Activated B cell treated with CpG ODN at 0.5 μM for 24 hours (primary cell): Measurements from ENCODE around the gene TMEM41A. TPM values are rescaled to one million over a fixed set of nuclear protein-coding genes. Genes with fewer than 3 reads are reported as not detected.

Source experiments
- ATAC-seq: fragments of 200-7000 bp; cut with Tn5 transposase; one replicate; pipeline ENCODE4 v1.10.0; 2021; ENCODE audit warnings: low read depth, mild to moderate bottlenecking, moderate library complexity
- CTCF ChIA-PET: fragments of 350-600 bp; sonication (Branson Sonifier 250); formaldehyde crosslinking; loops from one replicate; lab custom pipeline; 2021; ENCODE audit warnings: antibody characterized with exemption; lab: Charles Lee
- POLR2A ChIA-PET: fragments of 350-600 bp; sonication (Branson Sonifier 250); formaldehyde crosslinking; loops from one replicate; lab custom pipeline; 2021; ENCODE audit warnings: antibody characterized with exemption; lab: Charles Lee
- DNase-seq: peaks from one replicate; pipeline ENCODE4 v3.0.0; 2022
- H3K27ac Mint-ChIP-seq: one replicate; pipeline ENCODE4 v1.8.0; 2020; ENCODE audit warnings: mixed read lengths
- H3K27me3 Mint-ChIP-seq: one replicate; pipeline ENCODE4 v1.8.0; 2021; ENCODE audit warnings: mixed read lengths
- H3K36me3 Mint-ChIP-seq: one replicate; pipeline ENCODE4 v1.8.0; 2021; ENCODE audit warnings: low read depth, mixed read lengths
- H3K4me1 Mint-ChIP-seq: one replicate; pipeline ENCODE4 v1.8.0; 2021; ENCODE audit warnings: mixed read lengths
- H3K4me3 Mint-ChIP-seq: one replicate; pipeline ENCODE4 v1.8.0; 2020; ENCODE audit warnings: mild to moderate bottlenecking, mixed read lengths
- H3K9me3 Mint-ChIP-seq: one replicate; pipeline ENCODE4 v1.8.0; 2020; ENCODE audit warnings: mixed read lengths
- intact Hi-C: fragments of 100-400 bp; cut with micrococcal nuclease; formaldehyde crosslinking; loops from one replicate; pipeline ENCODE4 v1.15.1; 2024
- total RNA-seq: library from RNA; stranded (reverse); gene quantifications from 2 replicates; pipeline ENCODE4 v1.2.3, GENCODE V29; 2022
- TF ChIP-seq, protein P1 (sequence below): fragments of 200-600 bp; IDR thresholded peaks from one replicate; pipeline ENCODE4 v1.8.0; 2022; ENCODE audit warnings: antibody characterized with exemption, mild to moderate bottlenecking

Gene TMEM41A
- total RNA-seq, 1 donor from 2014 or later = 23.3 TPM

DNA sequence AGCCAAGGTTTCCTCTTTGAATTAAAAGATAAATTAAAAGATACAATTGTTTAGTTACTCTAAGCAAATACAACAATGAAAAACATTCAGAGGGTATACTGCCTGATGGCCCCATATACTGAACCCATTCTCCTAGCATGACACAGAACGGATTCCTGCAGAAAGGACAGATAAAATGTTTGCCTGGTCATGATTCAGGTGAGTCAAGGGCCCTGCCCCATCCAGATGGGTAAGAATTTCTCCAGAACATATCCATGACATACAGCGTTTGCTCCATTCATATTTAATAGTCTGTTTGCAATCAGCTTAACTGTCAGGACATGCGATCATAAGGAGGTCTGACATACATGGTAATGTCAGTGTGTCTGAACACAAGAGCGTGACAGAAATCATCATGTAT lies 8.6 kb downstream of the TMEM41A start:
- H3K4me1 Mint-ChIP-seq = no peaks in the 10 kb centered on the region
- intact Hi-C loops = no loop called here
- CTCF ChIA-PET = no interaction called here
- H3K27ac Mint-ChIP-seq = no peak overlapping the region
- H3K36me3 Mint-ChIP-seq = peaks cover 76% of the 10 kb centered on the region
- H3K9me3 Mint-ChIP-seq = no peaks in the 10 kb centered on the region
- ATAC-seq (no peak), DNase-seq (no peak)
- no peak overlapping the region for H3K4me3 Mint-ChIP-seq
- TF ChIP-seq, protein P1, sequence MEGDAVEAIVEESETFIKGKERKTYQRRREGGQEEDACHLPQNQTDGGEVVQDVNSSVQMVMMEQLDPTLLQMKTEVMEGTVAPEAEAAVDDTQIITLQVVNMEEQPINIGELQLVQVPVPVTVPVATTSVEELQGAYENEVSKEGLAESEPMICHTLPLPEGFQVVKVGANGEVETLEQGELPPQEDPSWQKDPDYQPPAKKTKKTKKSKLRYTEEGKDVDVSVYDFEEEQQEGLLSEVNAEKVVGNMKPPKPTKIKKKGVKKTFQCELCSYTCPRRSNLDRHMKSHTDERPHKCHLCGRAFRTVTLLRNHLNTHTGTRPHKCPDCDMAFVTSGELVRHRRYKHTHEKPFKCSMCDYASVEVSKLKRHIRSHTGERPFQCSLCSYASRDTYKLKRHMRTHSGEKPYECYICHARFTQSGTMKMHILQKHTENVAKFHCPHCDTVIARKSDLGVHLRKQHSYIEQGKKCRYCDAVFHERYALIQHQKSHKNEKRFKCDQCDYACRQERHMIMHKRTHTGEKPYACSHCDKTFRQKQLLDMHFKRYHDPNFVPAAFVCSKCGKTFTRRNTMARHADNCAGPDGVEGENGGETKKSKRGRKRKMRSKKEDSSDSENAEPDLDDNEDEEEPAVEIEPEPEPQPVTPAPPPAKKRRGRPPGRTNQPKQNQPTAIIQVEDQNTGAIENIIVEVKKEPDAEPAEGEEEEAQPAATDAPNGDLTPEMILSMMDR = no peak
- POLR2A ChIA-PET = no interaction called here
- no peaks in the 10 kb centered on the region for H3K27me3 Mint-ChIP-seq

DNA sequence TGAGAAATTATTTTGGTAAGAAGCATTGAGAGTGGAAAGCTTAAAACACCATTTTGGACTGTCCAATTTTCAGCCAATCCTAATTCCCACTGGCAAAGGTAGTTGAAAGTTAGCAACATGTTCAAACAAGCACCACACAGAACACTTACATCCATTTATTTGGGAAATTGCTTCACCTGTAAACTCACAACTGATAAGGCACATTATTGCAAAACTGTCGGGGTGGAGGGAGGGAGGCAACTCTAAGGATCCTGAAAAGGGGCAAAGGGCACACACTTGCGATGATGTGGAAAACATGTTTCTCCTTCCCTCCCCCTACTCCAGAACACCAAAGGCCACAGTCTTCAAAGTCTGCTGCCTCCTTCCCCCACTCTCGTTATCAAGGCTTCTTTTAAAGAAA lies 9.4 kb downstream of the TMEM41A start:
- Mint-ChIP-seq H3K36me3 (peaks cover 73% of the 10 kb centered on the region), H3K9me3 (no peaks in the 10 kb centered on the region), H3K27me3 (no peaks in the 10 kb centered on the region), H3K4me3 (no peak overlapping the region), H3K4me1 (no peaks in the 10 kb centered on the region), H3K27ac (no peak overlapping the region)
- TF ChIP-seq, protein P1 = no peak
- POLR2A ChIA-PET = no interaction called here
- intact Hi-C loops = no loop called here
- DNase-seq (no peak), ATAC-seq (no peak)
- CTCF ChIA-PET = no interaction called here

DNA sequence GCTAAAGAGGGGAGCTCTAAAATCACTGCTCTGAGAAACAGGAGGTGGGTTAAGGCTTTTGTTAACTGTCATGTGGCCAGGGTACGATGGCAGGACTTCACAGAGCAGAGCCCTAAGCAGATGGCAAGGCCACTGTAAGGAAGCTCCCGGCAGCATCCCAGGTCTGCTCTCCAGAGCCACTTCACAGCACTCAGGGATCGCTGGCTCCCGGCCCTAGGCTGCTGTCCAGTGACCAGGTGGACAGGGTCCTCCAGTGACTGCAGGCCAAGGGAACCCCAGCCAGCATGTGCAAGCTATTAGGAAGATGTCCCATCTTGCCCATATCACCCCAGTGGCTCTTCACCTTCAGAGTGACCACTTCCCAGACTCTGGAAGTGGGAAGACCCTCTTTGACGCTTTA lies 10.4 kb downstream of the TMEM41A start:
- TF ChIP-seq, protein P1 = no peak
- H3K4me3 Mint-ChIP-seq = no peak overlapping the region
- H3K36me3 Mint-ChIP-seq = peaks cover 64% of the 10 kb centered on the region
- intact Hi-C loops = no loop called here
- DNase-seq (no peak), ATAC-seq (no peak)
- H3K4me1 Mint-ChIP-seq = no peaks in the 10 kb centered on the region
- POLR2A ChIA-PET = no interaction called here
- CTCF ChIA-PET = interaction anchor here (1.0 to 1.1 kb wide), 2 partner anchors 9 to 71 kb away, joined by 3 read pairs; no protein-coding TSS in a partner anchor
- no peaks in the 10 kb centered on the region for H3K9me3 Mint-ChIP-seq
- H3K27ac Mint-ChIP-seq = no peak overlapping the region
- no peaks in the 10 kb centered on the region for H3K27me3 Mint-ChIP-seq

DNA sequence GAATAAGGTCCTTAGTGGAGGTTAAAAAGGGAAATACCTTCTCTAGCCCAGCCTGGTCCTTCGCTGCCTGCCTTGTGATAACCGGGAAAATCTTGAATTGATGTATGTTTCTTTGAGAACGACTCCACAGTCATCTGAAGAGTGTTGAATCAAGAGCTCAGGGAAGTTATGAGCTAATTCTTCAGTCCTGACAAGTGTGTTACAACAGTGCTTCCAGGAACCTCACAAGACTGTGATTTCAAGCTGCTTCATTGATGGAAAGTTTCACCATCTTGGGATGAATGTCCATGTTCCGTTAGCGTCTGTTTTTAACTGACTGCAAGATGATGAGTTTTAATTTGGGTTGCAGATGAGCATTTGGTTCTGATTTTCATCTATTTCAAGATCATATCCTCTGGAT lies 12.4 kb downstream of the TMEM41A start:
- no peak overlapping the region for H3K27ac Mint-ChIP-seq
- no peak overlapping the region for H3K4me3 Mint-ChIP-seq
- H3K4me1 Mint-ChIP-seq = peaks cover 2% of the 10 kb centered on the region
- POLR2A ChIA-PET = interaction anchor here (0.7 kb wide), 1 partner anchor 1014 kb away, joined by 5 read pairs; no protein-coding TSS in a partner anchor
- no peaks in the 10 kb centered on the region for H3K9me3 Mint-ChIP-seq
- TF ChIP-seq, protein P1 = no peak
- ATAC-seq (no peak), DNase-seq (no peak)
- CTCF ChIA-PET = no interaction called here
- H3K36me3 Mint-ChIP-seq = peaks cover 64% of the 10 kb centered on the region
- intact Hi-C loops = no loop called here
- no peaks in the 10 kb centered on the region for H3K27me3 Mint-ChIP-seq

DNA sequence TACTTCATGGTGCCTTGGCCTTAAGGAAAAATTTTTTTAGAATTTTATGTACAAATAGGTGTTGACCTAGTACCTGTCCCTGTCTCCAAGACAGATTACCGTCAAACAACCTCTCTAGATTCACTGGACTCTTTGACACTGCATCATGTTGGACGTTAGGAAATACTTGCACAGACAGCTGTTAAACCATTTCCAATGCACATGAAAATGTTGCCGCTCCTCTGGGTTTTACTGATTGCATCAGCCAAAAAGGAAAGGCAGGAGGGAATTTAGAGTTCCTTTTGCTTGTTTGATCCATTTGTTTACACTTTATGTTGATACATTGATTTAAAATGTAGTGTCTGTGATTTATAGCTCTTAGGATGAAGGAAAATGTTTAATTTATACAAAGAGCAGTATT lies 14.5 kb downstream of the TMEM41A start:
- peaks cover 2% of the 10 kb centered on the region for H3K4me1 Mint-ChIP-seq
- H3K36me3 Mint-ChIP-seq = peaks cover 50% of the 10 kb centered on the region
- H3K4me3 Mint-ChIP-seq = no peak overlapping the region
- no peaks in the 10 kb centered on the region for H3K27me3 Mint-ChIP-seq
- ChIA-PET CTCF (no interaction called here), POLR2A (no interaction called here)
- no peaks in the 10 kb centered on the region for H3K9me3 Mint-ChIP-seq
- DNase-seq = no peak
- TF ChIP-seq, protein P1 = no peak
- no peak overlapping the region for H3K27ac Mint-ChIP-seq
- intact Hi-C loops = no loop called here
- ATAC-seq = no peak
